SH-SY5Y (cell line): Measurements from ENCODE around the gene TBC1D14.

Source experiments
- GATA2 ChIP-seq: IDR thresholded peaks from 2 replicates; pipeline ENCODE4 v1.6.1; 2011; ENCODE audit warnings: mild to moderate bottlenecking, low read depth, low read length
- GATA3 ChIP-seq: IDR thresholded peaks from 2 replicates; pipeline ENCODE4 v1.6.1; 2011; ENCODE audit warnings: low read depth, mild to moderate bottlenecking, low read length, moderate library complexity

GRCh38 chr4:7067452-7068278, 158.0 kb downstream of the TBC1D14 start, which contains the start of gene GRPEL1:
- TF ChIP-seq GATA3 (no peak), GATA2 (no peak)
